Endothelial cell of hepatic sinusoid (primary cell): ENCODE measurements around the gene PPIP5K1.
"Not testable (repeated sequence)": the region's sequence is repeated elsewhere in the genome, so short reads cannot be mapped to it uniquely, and the experiment has no call there.

Source experiments
- in situ Hi-C: cut with HindIII; loops from 2 replicates; pipeline ENCODE4 v1.10.0; 2017; ENCODE audit warnings: low sequenced_read_pairs

The PPIP5K1 gene

DNA sequence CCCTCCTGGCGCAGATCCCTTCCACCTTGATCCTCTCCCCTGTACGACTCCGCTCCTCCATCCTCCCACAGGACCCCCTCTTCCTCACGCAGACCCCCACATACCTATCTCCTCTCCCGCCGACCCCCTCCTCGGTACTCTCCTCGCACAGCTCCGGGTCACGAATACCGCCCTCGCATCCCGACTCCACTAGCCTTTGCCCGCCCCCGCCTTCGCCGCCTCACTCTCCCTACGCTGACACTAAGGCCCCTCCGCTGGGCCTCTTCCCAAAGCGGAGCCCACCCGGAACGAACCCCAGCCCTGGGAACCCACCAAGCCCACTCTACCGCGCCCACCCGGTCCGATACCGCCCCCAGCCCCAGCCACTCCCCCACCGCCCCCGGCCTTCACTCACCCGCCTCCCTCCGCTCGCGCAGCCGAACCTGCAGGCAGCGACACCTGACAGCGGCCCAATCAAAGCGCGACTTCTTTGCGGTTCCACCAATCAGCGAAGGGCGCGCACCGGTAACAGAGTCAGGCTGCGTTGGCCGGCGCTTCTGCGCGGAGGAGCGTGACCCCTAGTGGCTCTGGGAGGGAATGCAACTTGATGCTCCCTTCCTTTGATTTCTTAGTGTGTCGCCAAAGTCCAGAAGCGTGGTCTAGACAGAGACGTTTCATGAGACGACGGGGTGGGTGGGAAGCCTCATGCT lies at the start of gene PPIP5K1:
PPIP5K1 (minus strand) TSS at position 431 of the 689 bp plus-strand sequence. CDS start 5,704 bp downstream, outside the sequence.
- in situ Hi-C loops, result not testable (repeated sequence)

DNA sequence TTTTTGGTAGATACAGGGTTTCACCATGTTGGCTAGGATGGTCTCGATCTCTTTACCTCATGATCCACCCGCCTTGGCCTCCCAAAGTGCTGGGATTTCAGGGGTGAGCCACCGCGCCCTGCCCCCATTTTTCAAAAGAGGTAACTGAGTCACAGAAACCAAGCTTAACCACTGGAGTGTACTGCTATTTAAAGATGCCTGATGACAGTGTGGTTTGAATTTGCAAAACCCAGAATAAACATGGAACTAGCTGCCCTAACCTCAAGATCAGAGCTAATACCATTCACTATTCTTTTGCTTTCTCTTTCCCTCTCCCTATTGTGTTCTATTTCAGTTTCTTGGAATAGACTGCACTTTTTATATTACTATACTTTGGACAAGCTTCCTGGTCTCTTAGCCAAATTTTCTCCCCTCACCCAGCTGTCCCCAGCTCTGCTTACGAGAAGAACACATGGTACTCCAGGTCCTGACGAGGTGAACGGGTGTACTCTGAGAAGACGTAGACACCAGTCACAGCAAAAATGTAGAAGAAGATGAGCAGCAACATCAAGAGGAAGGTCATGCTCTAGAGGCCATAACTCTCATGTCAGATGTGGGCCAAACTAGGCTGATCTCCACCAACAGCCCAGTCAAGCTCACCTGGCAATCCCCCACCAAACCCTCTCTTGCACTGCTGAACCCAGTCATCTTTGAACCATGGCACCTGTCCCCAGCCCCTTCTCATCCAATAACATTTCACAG lies 48.6 kb upstream of the PPIP5K1 start:
- in situ Hi-C loops, result not testable (repeated sequence)

DNA sequence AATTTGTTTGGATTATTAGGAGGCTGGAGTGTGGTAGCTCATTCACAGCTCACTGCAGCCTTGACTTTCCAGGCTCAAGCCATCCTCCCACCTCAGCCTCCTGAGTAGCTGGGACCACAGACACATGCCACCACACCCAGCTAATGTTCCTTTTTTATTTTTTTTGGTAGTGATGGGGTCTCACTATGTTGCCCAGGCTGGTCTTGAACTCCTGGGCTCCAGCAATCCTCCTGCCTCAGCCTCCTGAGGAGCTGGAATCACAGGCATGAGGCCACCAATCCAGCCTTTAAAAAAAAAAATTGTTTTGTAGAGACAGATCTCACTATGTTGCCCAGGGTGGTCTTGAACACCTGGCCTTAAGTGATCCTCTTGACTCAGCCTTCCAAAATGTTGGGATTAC lies 36.9 kb upstream of the PPIP5K1 start:
- in situ Hi-C loops, result not testable (repeated sequence)

DNA sequence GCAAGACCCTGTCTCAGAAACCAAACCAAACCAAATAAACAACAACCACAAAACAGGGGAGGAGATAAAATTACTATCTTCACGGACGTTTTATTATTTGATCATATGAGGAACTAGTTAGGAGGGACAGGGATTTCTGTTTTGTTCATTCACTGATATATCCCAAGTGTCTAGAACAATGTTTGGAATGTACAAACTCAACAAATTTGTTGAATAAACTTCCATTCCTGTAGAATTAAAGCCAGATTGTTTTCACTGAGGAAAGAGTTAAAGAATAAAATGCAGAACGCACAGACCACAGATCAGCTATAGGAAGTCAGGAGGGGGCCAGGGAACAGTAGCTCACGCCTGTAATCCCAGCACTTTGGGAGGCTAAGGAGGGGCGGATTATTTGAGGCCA lies 35.1 kb upstream of the PPIP5K1 start:
- in situ Hi-C loops, result no loop called here

DNA sequence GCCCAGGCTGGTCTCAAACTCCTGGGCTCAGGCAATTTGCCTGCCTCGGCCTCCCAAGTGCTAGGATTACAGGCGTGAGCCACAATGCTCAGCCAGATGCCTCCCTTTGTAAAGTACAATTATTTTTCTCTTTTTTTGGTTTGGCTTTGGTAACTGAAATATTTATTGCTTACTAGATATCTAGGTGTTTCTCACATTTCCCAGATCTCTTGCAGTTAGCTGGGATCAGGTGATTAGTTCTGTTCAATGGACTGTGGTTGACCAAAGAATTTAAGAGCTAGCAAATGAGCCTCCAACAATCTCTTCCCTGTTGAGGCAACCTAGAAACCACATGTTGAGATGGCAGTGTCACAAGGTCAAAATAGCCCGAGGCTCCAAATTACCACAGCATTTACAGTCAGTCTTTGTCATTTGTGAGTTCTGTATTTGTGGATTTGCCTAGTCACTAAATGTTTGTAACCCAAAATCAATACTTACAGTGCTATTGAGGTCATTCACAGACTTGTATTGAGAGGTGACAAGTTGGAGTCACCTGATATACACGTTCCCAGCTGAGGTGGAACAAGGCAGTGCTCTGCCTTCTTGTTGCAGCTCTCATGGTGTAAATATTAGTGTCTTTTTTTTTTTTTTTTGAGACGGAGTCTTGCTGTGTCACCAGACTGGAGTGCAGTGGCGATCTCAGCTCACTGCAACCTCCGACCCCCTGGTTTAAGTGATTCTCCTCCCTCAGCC lies 32.2 kb upstream of the PPIP5K1 start:
- in situ Hi-C loops, result not testable (repeated sequence)

DNA sequence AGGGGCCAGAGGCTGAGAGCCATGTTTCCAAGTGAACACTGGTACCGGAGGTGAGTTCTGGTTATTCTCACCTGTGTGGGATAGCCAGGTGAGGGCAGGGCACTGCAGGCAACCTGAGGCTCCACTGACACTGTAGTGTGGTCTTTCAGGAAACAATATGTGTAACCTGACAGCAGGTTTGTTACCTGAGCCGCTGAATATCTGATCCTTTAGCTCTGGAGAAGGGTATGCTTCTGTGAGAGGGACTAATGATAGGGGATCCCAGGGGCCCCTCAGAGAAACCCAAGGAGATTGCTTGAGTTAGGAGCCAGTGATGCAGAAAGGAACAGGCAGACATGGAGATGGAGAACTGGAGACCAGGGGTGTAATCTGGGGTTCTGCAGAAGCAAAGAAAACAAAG lies 28.7 kb upstream of the PPIP5K1 start, which contains the start of gene STRC:
STRC (minus strand) TSS at position 101 of the 400 bp plus-strand sequence; CDS start at position 23, 78 bp downstream.
- in situ Hi-C loops, result not testable (repeated sequence)

DNA sequence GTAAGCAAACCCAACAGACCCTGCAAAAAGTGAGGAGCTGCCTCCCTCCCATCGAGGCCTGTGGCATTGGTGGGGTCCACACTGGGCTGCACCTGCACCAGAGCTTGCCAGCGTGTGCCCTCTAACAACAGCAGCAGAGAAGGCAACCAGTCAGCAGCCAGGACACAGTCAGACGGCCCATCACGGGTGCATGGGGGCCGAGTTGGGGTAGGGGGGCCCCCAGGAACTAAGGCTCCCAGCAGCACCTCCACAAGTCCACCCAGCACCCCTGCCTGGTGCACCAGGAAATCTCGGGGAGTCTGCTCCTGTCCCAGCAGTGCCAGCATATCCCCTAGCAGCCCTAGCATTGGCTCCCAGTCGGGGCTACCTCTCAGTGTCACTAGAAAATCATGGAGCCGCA lies 27.7 kb upstream of the PPIP5K1 start:
- in situ Hi-C loops, result not testable (repeated sequence)

DNA sequence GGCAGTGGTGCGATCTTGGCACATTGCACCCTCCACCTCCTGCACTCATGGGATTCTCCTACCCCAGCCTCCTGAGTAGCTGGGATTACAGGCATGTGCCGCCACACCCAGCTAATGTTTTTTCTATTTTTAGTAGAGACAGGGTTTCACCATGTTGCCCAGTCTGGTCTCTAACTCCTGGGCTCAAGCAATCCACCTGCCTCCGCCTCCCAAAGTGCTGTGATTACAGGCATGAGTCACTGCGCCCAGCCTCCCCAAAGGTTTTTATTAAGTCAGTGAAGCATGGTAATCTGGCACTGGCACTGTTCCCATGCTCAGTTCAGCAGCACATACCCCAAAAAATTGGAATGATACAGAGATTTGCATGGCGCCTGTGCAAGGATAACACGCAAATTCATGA lies 12.2 kb upstream of the PPIP5K1 start:
- in situ Hi-C loops, result not testable (repeated sequence)

DNA sequence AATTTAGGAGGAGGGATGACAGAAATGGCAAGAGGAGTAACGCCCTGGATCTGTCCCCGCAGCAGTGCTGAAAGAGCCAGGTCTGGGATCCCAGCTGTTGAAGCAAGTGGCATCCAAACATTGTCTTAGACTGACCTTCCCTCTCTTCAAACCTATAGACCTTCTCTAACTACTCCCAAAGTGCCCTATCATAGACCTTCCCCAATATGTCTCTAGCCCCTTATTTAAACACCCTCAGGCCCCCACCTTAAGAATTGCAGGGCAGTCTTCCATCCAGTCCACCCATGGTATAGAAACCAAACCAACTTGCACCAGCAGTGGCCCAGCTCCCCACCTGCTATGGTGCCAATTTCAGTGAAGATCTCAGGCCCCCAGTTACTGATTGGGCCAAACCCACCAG lies 10.2 kb upstream of the PPIP5K1 start:
- in situ Hi-C loops, result not testable (repeated sequence)

DNA sequence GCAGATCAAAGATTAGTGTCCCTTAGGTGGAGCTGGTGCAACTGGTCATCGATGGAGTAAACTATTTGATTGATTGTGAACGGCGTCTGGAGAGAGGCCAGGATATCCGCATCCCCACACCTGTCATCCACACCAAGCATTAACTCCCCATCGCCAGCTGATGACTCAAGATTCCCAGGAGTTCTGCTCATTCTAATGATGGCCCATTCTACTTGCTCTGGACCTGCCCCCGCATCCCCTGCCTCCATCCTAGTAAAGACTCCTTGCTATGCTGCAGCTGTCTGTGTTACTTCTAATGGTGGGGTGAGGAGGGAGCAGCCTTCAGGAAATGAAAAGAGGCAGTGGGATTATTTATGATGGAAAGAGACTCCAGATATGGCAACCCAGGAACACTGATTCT lies 9.1 kb upstream of the PPIP5K1 start:
- in situ Hi-C loops, result not testable (repeated sequence)

DNA sequence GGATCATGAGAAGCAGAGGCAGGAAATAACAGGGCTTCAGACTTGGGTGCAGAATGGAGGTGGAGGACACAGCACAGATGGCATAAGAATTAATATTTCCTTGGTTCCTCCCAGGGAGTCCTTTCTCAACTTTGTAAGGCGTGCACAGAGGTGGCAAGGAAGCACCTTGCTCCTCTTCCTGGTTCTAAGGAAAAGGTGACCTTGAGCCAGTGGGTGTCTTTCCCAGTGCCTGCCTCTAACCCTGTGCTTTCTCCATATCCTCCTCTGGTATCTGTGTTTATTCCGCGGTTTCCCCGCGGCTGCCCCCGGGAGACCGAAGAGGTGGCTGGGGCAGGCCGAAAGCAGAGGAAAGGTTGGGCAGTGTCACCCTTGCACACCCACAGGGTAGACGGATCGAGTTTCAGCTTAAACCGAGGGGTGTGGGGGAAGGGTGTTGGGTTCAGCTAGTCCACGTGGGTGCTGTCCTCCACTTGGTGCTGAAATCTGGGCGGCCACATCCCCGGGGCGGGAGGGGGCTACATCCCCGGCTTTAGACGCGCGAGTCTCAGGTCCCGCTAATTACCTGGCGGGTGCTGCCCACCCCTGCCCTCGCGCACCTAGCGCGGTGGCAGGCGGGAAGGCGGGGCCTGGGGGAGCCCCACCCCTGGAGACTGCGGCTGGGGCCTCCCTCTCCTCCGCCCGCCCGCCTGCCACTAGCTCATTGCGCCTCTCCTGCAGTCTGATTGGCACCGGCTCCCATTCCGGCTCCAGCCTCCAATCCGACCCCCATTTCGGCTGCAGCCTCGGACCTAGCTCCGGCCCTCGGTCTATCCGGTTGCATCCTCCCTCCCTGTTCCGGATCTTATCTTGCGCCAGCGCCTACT lies 3.6 kb upstream of the PPIP5K1 start, which contains the start of gene CKMT1B:
CKMT1B (plus strand) TSS at position 700 of the 863 bp plus-strand sequence. CDS start 192 bp downstream, outside the sequence.
- in situ Hi-C loops, result not testable (repeated sequence)

DNA sequence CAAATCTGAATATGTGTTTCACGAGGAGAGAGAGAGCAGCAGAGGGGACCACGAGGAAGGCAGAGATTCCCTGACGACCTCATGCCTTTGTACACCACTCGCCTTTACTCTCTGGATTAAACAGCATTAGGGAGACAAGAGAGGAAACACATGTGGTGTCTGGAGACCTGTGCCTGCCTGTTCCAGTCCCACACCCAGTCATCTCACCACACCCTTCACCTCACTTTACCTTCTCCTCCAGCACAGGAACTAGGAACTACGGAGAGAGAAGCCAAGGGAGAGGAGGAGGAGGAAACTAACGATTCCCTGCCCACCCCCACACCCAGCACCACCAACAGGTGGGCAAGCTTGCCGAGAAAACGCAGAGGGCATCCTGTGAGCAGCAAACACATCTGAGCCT lies 2.8 kb upstream of the PPIP5K1 start:
- in situ Hi-C loops, result not testable (repeated sequence)

DNA sequence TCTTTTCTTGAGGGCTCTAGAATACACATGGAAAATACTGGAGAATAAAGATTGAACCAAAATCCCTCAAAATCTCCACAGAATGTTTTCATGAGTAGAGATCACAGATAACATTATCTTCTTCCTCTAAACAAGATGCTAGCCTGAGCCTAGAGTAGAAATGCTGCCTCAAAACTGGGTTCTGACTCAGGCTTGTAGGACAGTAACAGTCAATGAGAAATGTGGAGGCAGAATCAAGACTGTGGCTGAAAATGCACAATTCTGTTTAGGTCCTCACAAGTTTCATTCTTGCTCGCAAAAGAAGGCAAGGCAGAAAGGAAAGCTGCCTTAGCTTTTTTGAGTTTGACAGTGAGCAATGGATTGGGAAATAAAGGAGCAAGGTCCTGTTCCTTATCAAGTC lies 15.4 kb downstream of the PPIP5K1 start:
- in situ Hi-C loops, result not testable (repeated sequence)

DNA sequence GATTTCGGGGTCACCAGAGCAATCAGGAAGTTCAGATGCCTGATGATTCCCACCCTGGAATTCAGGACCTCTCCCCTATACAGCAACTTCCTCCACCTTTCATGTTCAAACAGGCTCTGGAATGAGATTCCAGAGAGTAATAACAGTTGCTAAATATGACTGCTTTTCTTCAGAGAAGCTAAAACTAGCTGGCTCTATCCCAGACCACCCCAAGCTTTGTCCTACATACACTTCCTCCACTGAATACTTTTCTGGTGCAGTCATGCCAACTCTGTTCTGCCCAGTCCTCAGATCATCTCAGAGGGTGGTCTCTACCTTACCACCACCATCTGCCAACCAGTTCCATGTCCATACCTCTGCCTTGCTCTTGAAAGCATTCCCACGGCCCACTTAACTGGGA lies 23.4 kb downstream of the PPIP5K1 start:
- in situ Hi-C loops, result not testable (repeated sequence)

DNA sequence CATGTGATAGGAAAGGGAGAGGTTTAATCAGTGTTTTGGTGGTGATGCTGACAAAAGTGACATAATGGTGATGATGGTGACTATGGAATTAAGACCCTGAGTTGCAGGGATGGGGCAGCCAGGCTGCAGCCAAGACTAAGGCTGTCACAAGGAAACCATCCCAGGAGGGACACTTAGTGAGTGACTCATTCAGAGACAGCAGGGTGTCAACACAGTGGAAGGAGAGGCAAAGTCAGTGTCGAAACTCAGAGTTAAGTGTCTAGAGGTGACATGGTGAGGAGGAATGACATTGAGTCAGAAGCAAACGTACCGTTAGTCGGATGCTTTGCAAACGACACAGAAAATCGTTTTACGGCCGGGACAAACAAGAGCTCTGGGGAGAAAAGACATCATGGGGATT lies 26.2 kb downstream of the PPIP5K1 start:
- in situ Hi-C loops, result not testable (repeated sequence)

DNA sequence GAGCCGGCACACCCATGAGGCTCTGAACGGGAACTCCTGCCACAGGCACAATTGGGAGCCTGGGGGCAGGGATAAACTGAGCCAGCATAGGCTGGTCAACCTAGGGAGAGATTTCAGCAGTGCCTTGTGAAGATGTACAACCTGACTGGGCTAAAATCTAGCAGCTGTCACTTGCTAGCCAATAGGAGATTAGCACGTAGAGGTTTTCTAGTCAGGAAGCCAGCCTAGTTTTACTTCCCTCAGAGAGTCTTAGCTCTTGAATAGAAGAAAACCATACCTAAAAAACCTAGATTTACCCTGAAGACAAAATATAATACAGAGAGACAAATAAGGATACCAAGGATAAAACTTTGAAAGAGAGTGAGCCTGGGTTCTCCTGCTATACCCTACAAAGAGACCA lies 27.3 kb downstream of the PPIP5K1 start:
- in situ Hi-C loops, result not testable (repeated sequence)

DNA sequence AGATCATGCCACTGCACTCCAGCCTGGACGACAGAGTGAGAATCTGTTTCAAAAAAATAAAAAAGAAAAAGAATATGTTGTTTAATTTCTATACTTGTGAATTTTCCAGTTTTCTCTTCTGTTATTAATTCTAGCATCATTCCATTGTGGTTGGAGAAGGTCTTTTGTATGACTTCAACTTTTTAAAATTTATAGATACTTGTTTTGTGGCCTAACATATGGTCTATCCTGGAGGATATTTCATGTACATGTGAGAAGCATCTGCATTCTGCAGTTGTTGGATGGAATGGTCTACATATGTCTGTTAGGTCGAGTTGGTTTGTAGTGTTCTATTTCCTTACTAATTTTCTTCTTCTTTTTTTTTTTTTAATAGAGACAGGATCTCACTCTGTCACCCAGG lies 37.0 kb downstream of the PPIP5K1 start:
- in situ Hi-C loops, result no loop called here

DNA sequence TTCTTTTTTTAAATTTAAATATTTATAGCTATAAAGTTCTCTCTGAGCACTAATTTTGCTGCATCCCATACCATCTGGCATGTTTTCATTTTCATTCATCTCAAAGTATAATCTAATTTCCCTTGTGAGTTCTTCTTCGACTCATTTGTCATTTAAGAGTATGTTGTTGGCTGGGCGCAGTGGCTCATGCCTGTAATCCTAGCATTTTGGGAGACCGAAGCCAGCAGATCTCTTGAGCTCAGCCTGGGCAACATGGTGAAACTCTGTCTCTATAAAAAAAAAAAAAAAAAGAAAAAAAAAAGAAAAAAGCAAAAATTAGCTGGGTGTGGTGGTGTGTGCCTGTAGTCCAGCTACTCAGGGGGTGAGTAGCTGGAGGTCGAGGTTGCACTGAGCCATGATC lies 37.8 kb downstream of the PPIP5K1 start:
- in situ Hi-C loops, result no loop called here

DNA sequence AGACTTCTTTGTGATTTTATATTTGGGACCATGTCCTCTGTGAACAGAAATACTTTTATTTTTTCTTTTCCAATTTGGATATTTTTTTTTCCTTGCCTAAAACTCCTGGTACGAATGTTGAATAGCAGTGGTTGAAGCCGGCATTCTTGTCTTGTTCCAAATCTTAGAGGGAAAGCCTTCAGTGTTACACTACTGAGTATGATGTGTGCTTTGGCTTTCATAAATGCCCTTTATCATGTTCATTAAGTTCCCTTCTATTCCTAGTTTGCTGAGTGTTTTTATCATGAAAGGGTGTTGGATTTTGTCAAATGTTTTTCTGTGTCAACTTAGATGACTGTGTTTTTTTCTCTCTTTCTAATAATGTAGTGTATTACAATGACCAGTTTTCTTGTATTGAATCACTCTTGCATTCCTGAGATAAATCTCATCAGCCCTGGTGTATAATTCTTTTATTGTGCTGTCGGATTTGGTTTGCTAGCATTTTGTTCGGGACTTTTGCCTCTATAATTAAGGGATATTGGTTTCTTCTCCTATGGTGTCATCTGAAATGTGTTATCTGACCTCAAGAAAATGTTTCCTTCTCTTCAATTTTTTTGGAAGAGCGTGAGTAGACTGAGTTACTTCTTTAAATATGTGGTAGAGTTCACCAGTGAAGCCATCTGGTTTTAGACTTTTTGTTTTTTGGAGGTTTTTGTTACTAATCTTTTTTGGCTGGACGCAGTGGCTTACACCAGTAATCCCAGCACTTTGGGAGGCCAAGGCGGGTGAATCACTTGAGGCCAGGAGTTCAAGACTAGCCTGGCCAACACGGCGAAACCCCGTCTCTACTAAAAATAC lies 39.3 kb downstream of the PPIP5K1 start:
- in situ Hi-C loops, result no loop called here

DNA sequence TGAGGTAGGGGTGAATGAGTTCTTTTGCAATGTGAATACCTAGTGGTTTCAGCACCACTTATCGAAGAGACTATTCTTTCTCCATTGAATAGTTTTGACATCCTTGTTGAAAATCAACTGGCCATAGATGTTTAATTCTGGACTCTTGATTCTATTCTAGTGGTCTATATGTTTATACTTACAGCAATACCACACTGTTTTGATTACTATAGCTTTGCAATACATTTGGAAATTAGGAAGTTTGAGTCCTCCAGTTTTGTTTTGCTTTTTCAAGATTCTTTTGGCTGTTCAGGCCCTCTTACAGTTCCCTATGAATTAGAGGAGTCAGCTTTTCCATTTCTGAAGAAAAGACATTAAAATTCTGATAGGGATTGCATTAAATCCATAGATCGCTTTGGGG lies 42.5 kb downstream of the PPIP5K1 start:
- in situ Hi-C loops, result no loop called here
